Neuron (in vitro differentiated cells): ENCODE results near the gene SAMD4A.

Source experiments
- H2AFZ ChIP-seq: one replicate; pipeline ENCODE4 v1.6.1; 2013; ENCODE audit warnings: low read depth, mild to moderate bottlenecking, inconsistent platforms, low read length, moderate library complexity
- H3K27me3 ChIP-seq: one replicate; pipeline ENCODE4 v1.6.1; 2013; ENCODE audit warnings: low read length; ENCODE audit not compliant: insufficient read depth
- H3K36me3 ChIP-seq: one replicate; pipeline ENCODE4 v1.6.1; 2013; ENCODE audit warnings: low read length; ENCODE audit not compliant: insufficient read depth
- H3K4me1 ChIP-seq: one replicate; pipeline ENCODE4 v1.6.1; 2013; ENCODE audit warnings: low read length; ENCODE audit not compliant: insufficient read depth
- H3K4me3 ChIP-seq: 2 replicates; pipeline ENCODE4 v1.5.1; 2013; ENCODE audit warnings: mild to moderate bottlenecking, low read length, moderate library complexity
- H3K9me3 ChIP-seq: one replicate; pipeline ENCODE4 v1.6.1; 2013; ENCODE audit warnings: low read length

SAMD4A gene

DNA sequence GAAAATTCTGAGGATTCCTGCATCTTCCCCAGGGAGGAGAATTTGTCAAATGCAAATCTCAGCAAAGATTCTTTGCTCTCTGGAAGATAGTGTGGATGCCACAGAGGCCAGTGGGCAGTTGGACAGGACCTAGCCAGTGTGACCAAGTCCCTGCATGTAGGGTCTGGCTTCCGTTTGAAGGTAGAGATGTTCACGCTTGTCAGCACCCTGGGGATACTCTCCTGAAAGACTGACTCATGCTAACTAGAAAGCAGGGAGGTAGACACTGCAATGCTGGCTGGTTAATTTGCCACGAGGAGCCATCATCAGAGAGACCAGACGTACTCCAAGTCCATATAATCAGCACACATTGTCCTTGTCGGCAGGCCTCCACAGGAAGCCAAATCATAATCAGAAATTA lies 130.1 kb downstream of the SAMD4A start:
- peaks cover 11% of the 10 kb centered on the region for H3K4me1 ChIP-seq
- no peaks in the 10 kb centered on the region for H3K9me3 ChIP-seq
- H3K27me3 ChIP-seq: no peaks in the 10 kb centered on the region
- no peaks in the 10 kb centered on the region for H3K36me3 ChIP-seq
- H2AFZ ChIP-seq: no peak overlapping the region
- H3K4me3 ChIP-seq: no peak overlapping the region

DNA sequence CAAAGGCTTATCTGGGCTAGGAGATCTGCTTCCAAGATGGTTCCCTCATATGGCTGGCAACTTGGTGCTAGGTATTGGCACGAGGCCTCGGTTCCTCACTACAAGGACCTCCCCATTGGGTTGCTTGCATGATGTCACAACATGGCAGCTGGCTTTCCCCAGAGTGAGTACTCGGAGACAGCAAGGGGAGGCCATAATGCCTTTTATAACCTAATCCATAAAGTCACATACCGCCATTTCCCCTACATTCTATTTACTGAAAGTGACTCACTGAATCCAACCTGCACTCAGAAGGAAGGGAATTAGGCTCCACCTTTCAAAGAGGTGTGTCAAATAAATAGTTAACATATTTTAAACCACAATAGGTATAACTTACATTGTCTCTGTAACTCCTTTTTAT lies 130.9 kb downstream of the SAMD4A start:
- Histone ChIP-seq H2AFZ (no peak overlapping the region), H3K36me3 (peaks cover 5% of the 10 kb centered on the region), H3K27me3 (no peaks in the 10 kb centered on the region), H3K9me3 (no peaks in the 10 kb centered on the region), H3K4me1 (peaks cover 11% of the 10 kb centered on the region), H3K4me3 (no peak overlapping the region)

DNA sequence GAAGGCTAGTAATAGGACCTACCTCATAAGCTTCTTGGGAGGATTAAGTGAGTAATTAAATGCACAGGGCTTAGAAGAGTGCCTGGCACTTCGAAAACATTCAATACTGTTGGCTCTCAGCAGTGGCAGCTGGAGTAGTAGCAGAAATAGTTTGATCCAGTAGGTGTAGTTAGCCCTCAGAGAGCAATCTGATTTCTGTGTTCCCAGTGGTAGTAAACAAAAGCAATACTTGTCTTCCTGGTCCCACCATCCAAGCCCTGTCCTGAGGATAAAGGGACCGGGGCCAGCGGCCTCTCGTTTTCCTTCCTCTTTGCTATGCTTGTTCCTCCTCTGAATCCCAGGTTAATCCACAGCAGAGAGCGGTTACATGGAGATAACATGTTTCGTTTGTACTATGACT lies 131.6 kb downstream of the SAMD4A start:
- H3K4me3 ChIP-seq: no peak overlapping the region
- H3K4me1 ChIP-seq: peaks cover 11% of the 10 kb centered on the region
- no peaks in the 10 kb centered on the region for H3K27me3 ChIP-seq
- H3K36me3 ChIP-seq: peaks cover 5% of the 10 kb centered on the region
- no peaks in the 10 kb centered on the region for H3K9me3 ChIP-seq
- H2AFZ ChIP-seq: no peak overlapping the region

GRCh38 chr14:54698966-54699530 lies 132.1 kb downstream of the SAMD4A start:
- Histone ChIP-seq H3K4me1 (peaks cover 11% of the 10 kb centered on the region), H3K9me3 (no peaks in the 10 kb centered on the region), H3K36me3 (peaks cover 5% of the 10 kb centered on the region), H3K4me3 (no peak overlapping the region), H3K27me3 (no peaks in the 10 kb centered on the region), H2AFZ (no peak overlapping the region)

DNA sequence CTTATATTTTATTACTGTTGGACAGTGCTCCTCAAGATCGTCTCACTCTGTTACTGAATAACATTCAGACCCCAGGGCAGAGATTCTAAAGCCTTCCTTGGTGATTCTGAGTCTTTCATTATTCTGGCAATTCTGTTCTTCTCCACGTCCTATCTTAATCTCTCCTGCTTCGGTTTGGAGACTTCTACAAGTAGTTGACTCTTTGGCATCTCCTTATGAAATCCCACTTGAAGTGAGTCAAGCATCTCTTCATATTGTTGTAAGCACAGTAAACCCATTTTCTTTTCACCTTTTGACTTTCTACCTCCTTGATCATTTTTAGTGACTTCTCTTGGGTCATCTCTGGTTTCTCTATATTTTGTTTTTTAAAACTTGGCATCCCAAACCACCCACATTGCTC lies 132.8 kb downstream of the SAMD4A start:
- Histone ChIP-seq H2AFZ (no peak overlapping the region), H3K36me3 (peaks cover 5% of the 10 kb centered on the region), H3K27me3 (no peaks in the 10 kb centered on the region), H3K4me1 (peaks cover 11% of the 10 kb centered on the region), H3K4me3 (no peak overlapping the region), H3K9me3 (no peaks in the 10 kb centered on the region)

DNA sequence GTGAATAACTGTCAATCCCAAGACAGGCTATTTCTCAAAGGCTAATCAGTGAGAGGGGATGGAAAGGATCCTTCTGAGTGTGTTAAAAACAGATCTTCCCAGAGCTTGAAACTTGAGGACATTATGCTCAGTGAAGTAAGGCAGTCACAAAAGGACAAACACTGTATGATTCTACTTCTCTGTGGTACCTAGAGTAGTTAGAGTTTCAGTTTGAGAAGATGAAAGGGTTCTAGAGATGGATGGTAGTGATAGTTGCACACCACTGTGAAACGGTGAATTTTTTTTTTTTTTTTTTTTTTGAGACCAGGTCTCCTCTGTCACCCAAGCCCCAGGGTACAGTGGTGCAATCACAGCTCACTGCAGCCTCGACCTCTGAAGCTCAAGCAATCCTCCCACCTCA lies 133.8 kb downstream of the SAMD4A start:
- H3K4me3 ChIP-seq: no peak overlapping the region
- H2AFZ ChIP-seq: no peak overlapping the region
- H3K27me3 ChIP-seq: no peaks in the 10 kb centered on the region
- H3K4me1 ChIP-seq: peaks cover 11% of the 10 kb centered on the region
- H3K9me3 ChIP-seq: no peaks in the 10 kb centered on the region
- H3K36me3 ChIP-seq: peaks cover 5% of the 10 kb centered on the region

DNA sequence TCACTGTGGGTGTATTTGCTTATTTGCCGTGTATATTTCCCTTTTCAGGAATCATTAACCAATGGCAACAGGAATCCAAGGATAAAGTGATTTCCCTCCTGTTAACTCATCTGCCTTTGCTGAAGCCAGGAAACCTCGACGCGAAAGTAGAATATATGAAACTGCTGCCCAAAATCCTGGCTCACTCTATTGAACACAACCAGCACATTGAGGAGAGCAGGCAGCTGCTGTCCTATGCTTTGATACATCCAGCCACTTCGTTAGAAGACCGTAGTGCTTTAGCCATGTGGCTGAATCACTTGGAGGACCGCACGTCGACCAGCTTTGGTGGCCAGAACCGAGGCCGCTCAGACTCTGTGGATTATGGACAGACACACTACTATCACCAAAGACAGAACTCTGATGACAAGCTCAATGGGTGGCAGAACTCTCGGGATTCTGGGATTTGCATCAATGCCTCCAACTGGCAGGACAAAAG lies 135.1 kb downstream of the SAMD4A start:
- no peak overlapping the region for H3K4me3 ChIP-seq
- no peak overlapping the region for H2AFZ ChIP-seq
- peaks cover 5% of the 10 kb centered on the region for H3K36me3 ChIP-seq
- peaks cover 11% of the 10 kb centered on the region for H3K4me1 ChIP-seq
- H3K9me3 ChIP-seq: no peaks in the 10 kb centered on the region
- no peaks in the 10 kb centered on the region for H3K27me3 ChIP-seq

- H3K27me3 ChIP-seq: no peaks in the 10 kb centered on the region
- peaks cover 5% of the 10 kb centered on the region for H3K36me3 ChIP-seq
- no peak overlapping the region for H2AFZ ChIP-seq
- no peaks in the 10 kb centered on the region for H3K9me3 ChIP-seq
- peaks cover 11% of the 10 kb centered on the region for H3K4me1 ChIP-seq
- H3K4me3 ChIP-seq: no peak overlapping the region
Measured at GRCh38 chr14:54702492-54702891, 135.6 kb downstream of the SAMD4A start.

GRCh38 chr14:54703082-54703481 lies 136.2 kb downstream of the SAMD4A start:
- no peak overlapping the region for H3K4me3 ChIP-seq
- no peak overlapping the region for H2AFZ ChIP-seq
- peaks cover 11% of the 10 kb centered on the region for H3K4me1 ChIP-seq
- peaks cover 5% of the 10 kb centered on the region for H3K36me3 ChIP-seq
- no peaks in the 10 kb centered on the region for H3K27me3 ChIP-seq
- no peaks in the 10 kb centered on the region for H3K9me3 ChIP-seq

- H3K4me3 ChIP-seq: no peak overlapping the region
- no peak overlapping the region for H2AFZ ChIP-seq
- H3K27me3 ChIP-seq: no peaks in the 10 kb centered on the region
- no peaks in the 10 kb centered on the region for H3K9me3 ChIP-seq
- H3K36me3 ChIP-seq: peaks cover 5% of the 10 kb centered on the region
- peaks cover 6% of the 10 kb centered on the region for H3K4me1 ChIP-seq
Measured at GRCh38 chr14:54703724-54704123, 136.8 kb downstream of the SAMD4A start.

DNA sequence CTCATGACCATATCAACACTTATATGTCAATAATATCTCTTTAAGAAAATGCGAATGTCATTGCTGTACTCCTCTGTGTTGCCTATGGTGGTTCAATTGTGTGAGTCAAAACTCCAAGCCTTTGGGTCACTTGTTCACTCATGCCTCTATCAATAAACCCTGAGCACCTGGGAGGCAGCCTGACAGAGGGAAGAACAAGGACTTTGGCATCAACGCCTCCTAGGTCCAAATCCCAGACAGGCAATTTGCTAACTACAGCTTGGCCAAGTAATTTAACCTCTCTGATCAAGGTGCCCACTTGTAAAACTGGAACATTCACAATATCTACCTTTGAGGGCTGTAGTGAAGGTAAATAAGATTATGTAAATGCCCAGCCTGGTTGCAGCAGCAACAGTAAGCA lies 137.8 kb downstream of the SAMD4A start:
- Histone ChIP-seq H3K27me3 (no peaks in the 10 kb centered on the region), H3K4me3 (no peak overlapping the region), H2AFZ (no peak overlapping the region), H3K36me3 (peaks cover 5% of the 10 kb centered on the region), H3K4me1 (no peaks in the 10 kb centered on the region), H3K9me3 (no peaks in the 10 kb centered on the region)

DNA sequence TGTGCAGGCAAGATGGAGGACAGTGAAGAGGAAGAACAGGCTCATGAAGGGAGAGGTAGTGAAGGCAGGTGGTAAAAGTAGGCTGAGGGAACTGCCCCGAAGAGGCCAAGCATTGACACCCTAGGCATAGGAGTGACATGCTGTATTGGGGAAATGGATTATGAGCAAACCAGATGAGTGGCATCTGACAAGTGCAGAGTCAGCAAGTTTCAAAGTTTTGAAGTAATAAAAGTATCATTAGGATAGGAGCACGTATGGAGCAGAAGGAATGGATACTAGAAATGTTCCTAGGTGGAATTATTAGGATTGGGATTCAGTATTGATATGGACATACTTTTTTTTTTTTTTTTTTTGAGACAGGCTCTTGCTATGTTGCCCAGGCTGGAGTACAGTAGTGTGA lies 139.8 kb downstream of the SAMD4A start:
- Histone ChIP-seq H3K4me1 (no peaks in the 10 kb centered on the region), H3K9me3 (peaks cover 3% of the 10 kb centered on the region), H3K27me3 (no peaks in the 10 kb centered on the region), H3K4me3 (no peak overlapping the region), H2AFZ (no peak overlapping the region), H3K36me3 (peaks cover 5% of the 10 kb centered on the region)

- Histone ChIP-seq H3K4me3 (no peak overlapping the region), H3K36me3 (no peaks in the 10 kb centered on the region), H2AFZ (no peak overlapping the region), H3K9me3 (peaks cover 3% of the 10 kb centered on the region), H3K27me3 (no peaks in the 10 kb centered on the region), H3K4me1 (no peaks in the 10 kb centered on the region)
Measured at GRCh38 chr14:54708161-54708560, 141.2 kb downstream of the SAMD4A start.

DNA sequence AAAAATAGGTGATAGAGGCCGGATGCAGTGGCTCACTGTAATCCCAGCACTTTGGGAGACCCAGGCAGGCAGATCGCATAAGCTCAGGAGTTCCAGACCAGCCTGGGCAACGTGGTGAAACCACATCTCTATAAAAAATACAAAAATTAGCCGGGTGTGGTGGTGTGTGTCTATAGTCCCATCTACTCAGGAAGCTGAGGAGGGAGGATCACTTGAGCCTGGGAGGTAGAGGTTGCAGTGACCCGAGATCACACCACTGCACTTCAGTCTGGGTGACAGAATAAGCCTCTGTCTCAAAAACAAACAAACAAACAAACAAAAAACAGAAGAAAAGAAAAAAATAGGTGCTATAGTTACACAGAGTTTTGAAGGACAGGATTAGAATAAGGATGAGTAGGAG lies 142.1 kb downstream of the SAMD4A start:
- H2AFZ ChIP-seq: no peak overlapping the region
- no peaks in the 10 kb centered on the region for H3K27me3 ChIP-seq
- no peaks in the 10 kb centered on the region for H3K4me1 ChIP-seq
- H3K36me3 ChIP-seq: no peaks in the 10 kb centered on the region
- peaks cover 3% of the 10 kb centered on the region for H3K9me3 ChIP-seq
- no peak overlapping the region for H3K4me3 ChIP-seq
